Measurements from ENCODE around the gene IGSF9. TPM values are rescaled to one million over a fixed set of nuclear protein-coding genes. Genes with fewer than 3 reads are reported as not detected.
A peak's percentile ranks its signal among the peaks of the same experiment; 100 is the strongest.

IGSF9 gene
- polyA plus RNA-seq, 1 experiment: not detected

DNA sequence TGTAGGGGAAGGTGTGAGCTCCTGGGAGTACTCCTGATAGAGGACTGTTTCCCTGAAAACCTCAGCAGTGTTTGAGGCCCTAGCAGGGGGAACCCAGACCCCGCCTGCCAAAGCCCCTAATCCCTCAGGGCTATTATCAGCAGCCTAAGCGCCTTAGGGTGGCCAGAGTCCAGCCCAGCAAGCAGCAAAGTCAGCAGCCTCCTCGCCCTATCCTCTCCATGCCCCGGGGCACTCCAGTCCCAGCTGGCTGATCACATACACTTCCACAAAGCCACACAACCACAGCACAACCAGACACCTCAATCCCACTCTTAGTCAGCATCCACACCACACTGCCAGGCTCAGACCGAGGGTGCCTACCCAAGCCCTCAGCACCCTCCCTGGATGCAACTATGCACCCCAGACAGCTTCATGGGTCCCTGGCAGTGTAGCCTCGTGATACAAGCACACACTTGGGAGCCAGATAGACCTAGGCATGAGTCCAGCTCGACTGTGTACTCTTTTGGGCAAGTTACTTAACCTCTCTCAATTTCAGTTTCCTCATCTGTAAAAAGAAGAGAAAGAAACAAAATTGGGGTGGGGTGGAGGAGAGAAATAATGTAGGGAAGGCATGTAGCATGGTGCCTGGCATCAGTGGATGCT lies 7.1 kb downstream of the IGSF9 start:
- ChIA-PET POLR2A (no interaction called here), CTCF (interaction anchor here (0.7 to 39.5 kb wide), 10 partner anchors 12 to 149 kb away, joined by 3 to 889 read pairs (median 4); no protein-coding TSS in a partner anchor)
- Histone ChIP-seq H3K36me3 (ENCODE audit: control insufficient read depth, insufficient read depth, low read length) (no peaks in the 10 kb centered on the region), H3K4me3 (ENCODE audit: low read depth, low read length) (no peak overlapping the region), H3K27me3 (ENCODE audit: control insufficient read depth, insufficient read depth, low read length) (peaks cover 6% of the 10 kb centered on the region)
- TF ChIP-seq, protein P1, sequence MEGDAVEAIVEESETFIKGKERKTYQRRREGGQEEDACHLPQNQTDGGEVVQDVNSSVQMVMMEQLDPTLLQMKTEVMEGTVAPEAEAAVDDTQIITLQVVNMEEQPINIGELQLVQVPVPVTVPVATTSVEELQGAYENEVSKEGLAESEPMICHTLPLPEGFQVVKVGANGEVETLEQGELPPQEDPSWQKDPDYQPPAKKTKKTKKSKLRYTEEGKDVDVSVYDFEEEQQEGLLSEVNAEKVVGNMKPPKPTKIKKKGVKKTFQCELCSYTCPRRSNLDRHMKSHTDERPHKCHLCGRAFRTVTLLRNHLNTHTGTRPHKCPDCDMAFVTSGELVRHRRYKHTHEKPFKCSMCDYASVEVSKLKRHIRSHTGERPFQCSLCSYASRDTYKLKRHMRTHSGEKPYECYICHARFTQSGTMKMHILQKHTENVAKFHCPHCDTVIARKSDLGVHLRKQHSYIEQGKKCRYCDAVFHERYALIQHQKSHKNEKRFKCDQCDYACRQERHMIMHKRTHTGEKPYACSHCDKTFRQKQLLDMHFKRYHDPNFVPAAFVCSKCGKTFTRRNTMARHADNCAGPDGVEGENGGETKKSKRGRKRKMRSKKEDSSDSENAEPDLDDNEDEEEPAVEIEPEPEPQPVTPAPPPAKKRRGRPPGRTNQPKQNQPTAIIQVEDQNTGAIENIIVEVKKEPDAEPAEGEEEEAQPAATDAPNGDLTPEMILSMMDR (IDR thresholded peaks at IDR 0.05; ENCODE audit: insufficient read depth, low read depth, low read length): no peak
- DNase-seq (ENCODE audit: low read depth): no peak

DNA sequence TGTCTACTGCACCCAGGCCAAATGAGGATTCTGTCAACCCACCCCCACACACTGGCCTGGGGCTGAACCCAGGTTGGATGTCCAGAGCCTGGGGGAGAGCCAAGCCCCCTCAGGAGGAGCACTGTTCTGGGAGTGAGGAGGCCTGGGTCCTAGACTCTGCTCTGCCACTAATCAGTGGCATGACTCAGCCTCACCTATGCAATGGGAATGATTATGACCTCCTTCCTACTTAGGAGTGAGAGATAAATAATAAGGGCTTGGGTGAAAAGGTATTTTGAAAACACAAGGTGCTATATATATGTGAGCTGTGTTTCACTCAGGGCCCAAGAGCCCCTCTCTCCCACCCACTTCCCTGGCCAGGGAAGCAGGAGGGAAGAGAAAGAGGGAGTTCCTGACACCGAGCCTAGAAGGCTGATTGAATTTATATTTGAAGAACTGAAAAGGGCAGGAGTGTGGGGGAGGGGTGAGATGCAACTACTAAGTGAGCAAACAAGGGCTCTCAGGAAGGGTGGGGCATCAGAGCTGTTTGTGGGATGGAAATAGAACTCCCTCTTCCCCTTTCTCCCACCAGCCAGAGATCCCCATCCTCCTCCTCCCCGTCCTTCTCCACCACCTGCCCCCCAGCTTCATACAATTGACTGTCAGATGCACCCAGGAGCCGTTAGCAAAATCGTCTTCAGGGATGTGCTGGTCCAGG lies 8.2 kb downstream of the IGSF9 start:
- H3K36me3 ChIP-seq (ENCODE audit: control insufficient read depth, insufficient read depth, low read length): no peaks in the 10 kb centered on the region
- H3K4me3 ChIP-seq (ENCODE audit: low read depth, low read length): no peak overlapping the region
- no peak for DNase-seq (ENCODE audit: low read depth)
- CTCF ChIA-PET: interaction anchor here (0.9 to 39.5 kb wide), 12 partner anchors 9 to 150 kb away, joined by 3 to 889 read pairs (median 6); partner anchors contain the start of genes IGSF9 and TAGLN2
- POLR2A ChIA-PET: no interaction called here
- H3K27me3 ChIP-seq (ENCODE audit: control insufficient read depth, insufficient read depth, low read length): peaks cover 5% of the 10 kb centered on the region
- TF ChIP-seq, protein P1 (IDR thresholded peaks at IDR 0.05; ENCODE audit: insufficient read depth, low read depth, low read length): no peak

DNA sequence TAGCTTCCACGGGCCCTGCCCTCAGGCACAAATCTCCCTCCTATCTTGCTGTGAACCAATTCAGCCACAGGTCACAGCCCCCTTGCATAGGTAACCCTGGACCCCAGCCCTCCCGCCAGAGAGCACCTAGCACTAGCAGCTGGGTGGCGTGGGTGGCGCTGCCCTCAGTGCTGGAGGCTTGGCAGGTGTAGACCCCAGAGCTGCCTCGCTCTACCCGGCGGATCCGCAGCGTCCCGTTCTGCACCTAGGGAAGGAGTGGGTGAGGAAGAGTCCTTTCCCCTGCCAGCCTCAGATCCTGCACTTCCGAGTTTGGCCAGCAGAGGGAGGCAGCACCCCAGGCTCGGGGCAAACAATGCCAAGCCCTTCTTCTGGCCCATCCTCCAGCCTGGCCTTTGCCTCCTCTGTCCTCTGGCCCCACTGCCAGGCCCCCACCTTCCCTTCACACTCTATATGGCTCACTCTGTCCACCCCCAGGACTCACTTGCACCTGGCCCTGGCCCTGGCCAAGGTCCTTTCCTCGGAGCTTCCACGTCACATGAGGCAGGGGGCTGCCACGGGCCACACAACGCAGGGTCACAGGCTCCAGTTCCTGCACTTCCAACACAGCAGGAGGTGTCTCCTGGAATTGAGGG lies 9.0 kb downstream of the IGSF9 start:
- POLR2A ChIA-PET: no interaction called here
- H3K4me3 ChIP-seq (ENCODE audit: low read depth, low read length): no peak overlapping the region
- no peak for DNase-seq (ENCODE audit: low read depth)
- peaks cover 4% of the 10 kb centered on the region for H3K27me3 ChIP-seq (ENCODE audit: control insufficient read depth, insufficient read depth, low read length)
- no peaks in the 10 kb centered on the region for H3K36me3 ChIP-seq (ENCODE audit: control insufficient read depth, insufficient read depth, low read length)
- TF ChIP-seq, protein P1 (IDR thresholded peaks at IDR 0.05; ENCODE audit: insufficient read depth, low read depth, low read length): peak; percentile 96
- CTCF ChIA-PET: interaction anchor here (0.9 to 39.5 kb wide), 15 partner anchors 10 to 165 kb away, joined by 3 to 889 read pairs (median 4); partner anchors contain the start of genes IGSF9 and TAGLN2

DNA sequence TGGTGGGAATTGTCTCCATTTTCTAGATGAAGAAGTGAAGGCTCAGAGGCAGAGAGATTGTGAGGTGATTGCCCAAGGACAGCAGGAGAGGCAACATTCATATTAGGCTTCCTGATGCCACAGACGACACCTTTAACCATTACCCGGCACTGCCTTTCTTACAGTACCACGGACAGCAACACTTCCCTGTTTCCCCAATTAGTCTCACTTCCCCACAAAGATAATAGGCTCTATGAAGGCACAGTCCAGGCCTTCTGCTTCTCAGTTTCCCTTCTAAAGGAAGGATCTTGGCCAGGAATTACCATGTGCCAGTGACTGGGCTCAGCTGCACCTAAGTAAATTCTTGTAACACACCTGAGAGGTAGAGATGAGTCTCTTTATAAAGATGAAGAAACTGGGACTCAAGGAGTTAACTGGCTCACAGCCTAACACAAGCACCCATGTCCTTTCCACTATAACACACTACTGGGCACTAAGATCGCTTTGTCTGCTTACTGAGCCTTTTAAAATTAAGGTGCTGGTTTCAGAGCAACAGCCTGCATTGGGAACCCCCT lies 9.6 kb downstream of the IGSF9 start:
- ChIA-PET CTCF (interaction anchor here (0.9 to 39.5 kb wide), 13 partner anchors 10 to 165 kb away, joined by 3 to 889 read pairs (median 4); partner anchors contain the start of genes IGSF9 and TAGLN2), POLR2A (no interaction called here)

More for the DNA sequence above, 9.6 kb downstream of the IGSF9 start:
- no peak for DNase-seq (ENCODE audit: low read depth)
- H3K4me3 ChIP-seq (ENCODE audit: low read depth, low read length): no peak overlapping the region
- TF ChIP-seq, protein P1 (IDR thresholded peaks at IDR 0.05; ENCODE audit: insufficient read depth, low read depth, low read length): no peak
- peaks cover 2% of the 10 kb centered on the region; the same call in 1 of the 2 replicates for H3K27me3 ChIP-seq (ENCODE audit: control insufficient read depth, insufficient read depth, low read length)
- no peaks in the 10 kb centered on the region for H3K36me3 ChIP-seq (ENCODE audit: control insufficient read depth, insufficient read depth, low read length)

Data from BJ (cell line).